Measurements from ENCODE around the gene CAVIN2.

Gene CAVIN2

DNA sequence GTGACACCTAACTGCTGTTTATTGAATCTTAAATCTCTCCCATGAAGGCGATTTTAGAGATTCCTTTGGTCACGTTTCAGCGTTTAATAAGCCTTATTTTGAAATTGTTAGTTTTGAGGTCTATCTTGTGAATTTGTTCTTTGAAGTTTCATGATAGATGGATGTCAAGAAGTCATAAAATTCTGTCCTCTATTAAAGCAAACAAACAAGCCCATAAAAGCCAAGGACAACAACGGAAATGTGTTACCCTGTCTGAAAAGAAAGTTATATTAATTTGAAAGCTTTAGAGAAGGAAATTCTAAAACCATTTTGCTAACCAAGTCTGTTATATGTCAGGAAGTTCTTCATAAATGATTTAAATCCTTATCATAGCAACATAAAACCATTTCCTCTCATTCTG lies 7.0 kb upstream of the CAVIN2 start:
- no peaks in the 10 kb centered on the region for H3K79me2 ChIP-seq (ENCODE audit: control insufficient read depth, low read length)
- H3K9me3 ChIP-seq (ENCODE audit: control insufficient read depth, insufficient read depth, low read length): no peaks in the 10 kb centered on the region
- no peaks in the 10 kb centered on the region for H3K27me3 ChIP-seq (ENCODE audit: control insufficient read depth, low read length)
- H3K36me3 ChIP-seq (ENCODE audit: control insufficient read depth, low read length): no peaks in the 10 kb centered on the region
- H3K4me1 ChIP-seq (ENCODE audit: control insufficient read depth, low read length): no peaks in the 10 kb centered on the region
- TF ChIP-seq CTCF (IDR thresholded peaks at IDR 0.05; ENCODE audit: low read depth, low read length, poor library complexity, severe bottlenecking) (no peak), EZH2phosphoT487 (IDR thresholded peaks at IDR 0.05; ENCODE audit: borderline replicate concordance, low read length) (no peak)
- H3F3A ChIP-seq (ENCODE audit: control insufficient read depth, insufficient read depth): no peaks in the 10 kb centered on the region
- H4K20me1 ChIP-seq (ENCODE audit: control insufficient read depth, insufficient read depth, low read depth, low read length): no peaks in the 10 kb centered on the region
- no peaks in the 10 kb centered on the region; the same call in 1 of the 2 replicates for H3K9me2 ChIP-seq (replicated peaks; ENCODE audit: control insufficient read depth, low read length)
- no peak overlapping the region for H3K4me3 ChIP-seq (ENCODE audit: low read length)
- H3K4me2 ChIP-seq (ENCODE audit: low read length): no peak overlapping the region
- H3K27ac ChIP-seq (ENCODE audit: low read depth, low read length): no peak overlapping the region

GRCh38 chr2:191851158-191851557 lies 4.3 kb upstream of the CAVIN2 start:
- H3K4me1 ChIP-seq (ENCODE audit: control insufficient read depth, low read length): no peaks in the 10 kb centered on the region
- H3K9me2 ChIP-seq (replicated peaks; ENCODE audit: control insufficient read depth, low read length): no peaks in the 10 kb centered on the region; the same call in 1 of the 2 replicates
- H4K20me1 ChIP-seq (ENCODE audit: control insufficient read depth, insufficient read depth, low read depth, low read length): no peaks in the 10 kb centered on the region
- no peaks in the 10 kb centered on the region for H3K27me3 ChIP-seq (ENCODE audit: control insufficient read depth, low read length)
- no peaks in the 10 kb centered on the region for H3K79me2 ChIP-seq (ENCODE audit: control insufficient read depth, low read length)
- TF ChIP-seq EZH2phosphoT487 (IDR thresholded peaks at IDR 0.05; ENCODE audit: borderline replicate concordance, low read length) (no peak), CTCF (IDR thresholded peaks at IDR 0.05; ENCODE audit: low read depth, low read length, poor library complexity, severe bottlenecking) (no peak)
- H3F3A ChIP-seq (ENCODE audit: control insufficient read depth, insufficient read depth): no peaks in the 10 kb centered on the region
- H3K4me2 ChIP-seq (ENCODE audit: low read length): no peak overlapping the region
- H3K27ac ChIP-seq (ENCODE audit: low read depth, low read length): no peak overlapping the region
- H3K9me3 ChIP-seq (ENCODE audit: control insufficient read depth, insufficient read depth, low read length): no peaks in the 10 kb centered on the region
- no peak overlapping the region for H3K4me3 ChIP-seq (ENCODE audit: low read length)
- H3K36me3 ChIP-seq (ENCODE audit: control insufficient read depth, low read length): no peaks in the 10 kb centered on the region

GRCh38 chr2:191848771-191849767 lies 2.2 kb upstream of the CAVIN2 start:
- H3K4me3 ChIP-seq (ENCODE audit: low read length): no peak overlapping the region
- no peaks in the 10 kb centered on the region for H3K79me2 ChIP-seq (ENCODE audit: control insufficient read depth, low read length)
- TF ChIP-seq EZH2phosphoT487 (IDR thresholded peaks at IDR 0.05; ENCODE audit: borderline replicate concordance, low read length) (no peak), CTCF (IDR thresholded peaks at IDR 0.05; ENCODE audit: low read depth, low read length, poor library complexity, severe bottlenecking) (no peak)
- H3K9me2 ChIP-seq (replicated peaks; ENCODE audit: control insufficient read depth, low read length): no peaks in the 10 kb centered on the region; the same call in 1 of the 2 replicates
- no peaks in the 10 kb centered on the region for H3K4me1 ChIP-seq (ENCODE audit: control insufficient read depth, low read length)
- H3K9me3 ChIP-seq (ENCODE audit: control insufficient read depth, insufficient read depth, low read length): no peaks in the 10 kb centered on the region
- no peaks in the 10 kb centered on the region for H3K27me3 ChIP-seq (ENCODE audit: control insufficient read depth, low read length)
- no peaks in the 10 kb centered on the region for H3F3A ChIP-seq (ENCODE audit: control insufficient read depth, insufficient read depth)
- H3K27ac ChIP-seq (ENCODE audit: low read depth, low read length): no peak overlapping the region
- H4K20me1 ChIP-seq (ENCODE audit: control insufficient read depth, insufficient read depth, low read depth, low read length): no peaks in the 10 kb centered on the region
- no peaks in the 10 kb centered on the region for H3K36me3 ChIP-seq (ENCODE audit: control insufficient read depth, low read length)
- H3K4me2 ChIP-seq (ENCODE audit: low read length): no peak overlapping the region
